Activated CD8-positive, alpha-beta memory T cell treated with anti-CD3 and anti-CD28 coated beads, Interleukin-2, amount 10 ng/mL, durations not matched to agents 7 days and 5 days (primary cell): ENCODE measurements around the gene CAMTA1. TPM values are rescaled to one million over a fixed set of nuclear protein-coding genes. Genes with fewer than 3 reads are reported as not detected.

Experiments used
- ATAC-seq: fragments of 150-1000 bp; cut with Tn5 transposase; one replicate; pipeline ENCODE4 v1.10.0; 2021; ENCODE audit warnings: moderate library complexity
- CTCF ChIA-PET: fragments of 350-600 bp; sonication (Branson Sonifier 250); formaldehyde crosslinking; loops from one replicate; lab custom pipeline; 2021; ENCODE audit warnings: antibody characterized with exemption; lab: Charles Lee
- DNase-seq: peaks from one replicate; pipeline ENCODE4 v3.0.0-alpha.2; 2020
- H3K27ac Mint-ChIP-seq: one replicate; pipeline ENCODE4 v1.8.0; 2021; ENCODE audit warnings: mild to moderate bottlenecking, mixed read lengths
- H3K27me3 Mint-ChIP-seq: one replicate; pipeline ENCODE4 v1.8.0; 2021; ENCODE audit warnings: mixed read lengths
- H3K36me3 Mint-ChIP-seq: one replicate; pipeline ENCODE4 v1.8.0; 2021; ENCODE audit warnings: mild to moderate bottlenecking, mixed read lengths
- H3K4me1 Mint-ChIP-seq: one replicate; pipeline ENCODE4 v1.8.0; 2021; ENCODE audit warnings: mixed read lengths
- H3K4me3 Mint-ChIP-seq: one replicate; pipeline ENCODE4 v1.8.0; 2021; ENCODE audit warnings: mild to moderate bottlenecking, moderate library complexity, mixed read lengths
- H3K9me3 Mint-ChIP-seq: one replicate; pipeline ENCODE4 v1.8.0; 2022; ENCODE audit warnings: low read depth, mixed read lengths
- total RNA-seq, 2 experiments: library from RNA; stranded (reverse); gene quantifications; one replicate each; pipeline ENCODE4 v1.2.3, GENCODE V29; 2021

CAMTA1 gene
- total RNA-seq, 2 experiments from 2014 or later: 42.8 to 43.2 TPM

GRCh38 chr1:7382971-7383370 is 597.7 kb downstream of the CAMTA1 start:
- CTCF ChIA-PET: no interaction called here
- H3K27me3 Mint-ChIP-seq: peaks cover 8% of the 10 kb centered on the region
- no peaks in the 10 kb centered on the region for H3K4me1 Mint-ChIP-seq
- H3K36me3 Mint-ChIP-seq: no peaks in the 10 kb centered on the region
- H3K4me3 Mint-ChIP-seq: no peak overlapping the region
- no peak overlapping the region for H3K27ac Mint-ChIP-seq
- peak; percentile 1 for DNase-seq
- H3K9me3 Mint-ChIP-seq: no peaks in the 10 kb centered on the region
- no peak for ATAC-seq

DNA sequence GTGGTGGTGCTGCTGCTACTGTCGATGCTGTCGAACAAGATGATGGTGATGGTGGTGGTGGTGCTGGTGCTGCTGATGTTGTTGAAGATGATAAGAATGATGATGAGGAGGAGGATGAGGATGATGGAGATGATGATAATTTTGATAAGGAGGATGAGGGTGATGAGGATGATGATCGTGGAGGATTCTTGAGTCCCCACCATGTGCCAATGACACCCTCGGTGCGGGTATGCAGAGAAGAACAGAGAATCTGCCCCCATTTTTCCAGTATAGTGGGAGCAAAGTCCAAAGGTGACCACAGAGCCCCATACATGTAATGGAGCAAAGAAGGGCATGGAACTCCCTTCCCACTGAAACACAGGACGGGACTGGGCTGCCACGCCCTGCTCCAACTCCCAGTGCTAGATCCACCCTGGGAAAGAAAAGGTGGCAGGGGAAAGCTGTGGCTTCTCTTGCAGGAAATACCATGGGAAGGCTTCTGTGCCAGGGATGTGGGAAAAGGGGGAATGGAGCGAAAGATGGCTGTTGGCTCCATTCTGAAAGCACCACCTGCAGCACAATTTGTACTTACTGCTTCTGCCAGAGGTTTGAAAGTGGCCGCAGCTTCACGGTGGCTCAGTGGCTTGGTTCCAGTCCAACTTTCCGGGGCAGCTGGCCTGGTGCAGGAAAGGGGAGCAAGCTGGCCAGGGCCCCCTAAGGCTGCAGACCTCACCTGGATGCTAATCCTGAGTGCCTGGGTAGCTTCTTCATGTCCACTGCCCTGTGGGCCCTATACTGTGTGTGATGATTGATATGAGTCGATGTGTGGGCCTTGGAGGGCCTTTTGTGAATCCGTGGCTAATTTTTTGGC is 598.6 kb downstream of the CAMTA1 start:
- DNase-seq (peak; percentile 23), ATAC-seq (no peak)
- no peak overlapping the region for H3K4me3 Mint-ChIP-seq
- H3K9me3 Mint-ChIP-seq: no peaks in the 10 kb centered on the region
- H3K36me3 Mint-ChIP-seq: no peaks in the 10 kb centered on the region
- H3K4me1 Mint-ChIP-seq: no peaks in the 10 kb centered on the region
- CTCF ChIA-PET: no interaction called here
- peaks cover 8% of the 10 kb centered on the region for H3K27me3 Mint-ChIP-seq
- H3K27ac Mint-ChIP-seq: no peak overlapping the region

- Mint-ChIP-seq H3K4me3 (no peak overlapping the region), H3K27me3 (peaks cover 2% of the 10 kb centered on the region), H3K36me3 (no peaks in the 10 kb centered on the region), H3K9me3 (no peaks in the 10 kb centered on the region), H3K27ac (no peak overlapping the region), H3K4me1 (no peaks in the 10 kb centered on the region)
- DNase-seq (peak; percentile 27), ATAC-seq (no peak)
- CTCF ChIA-PET: no interaction called here
Observed at GRCh38 chr1:7384679-7385078, 599.4 kb downstream of the CAMTA1 start.

DNA sequence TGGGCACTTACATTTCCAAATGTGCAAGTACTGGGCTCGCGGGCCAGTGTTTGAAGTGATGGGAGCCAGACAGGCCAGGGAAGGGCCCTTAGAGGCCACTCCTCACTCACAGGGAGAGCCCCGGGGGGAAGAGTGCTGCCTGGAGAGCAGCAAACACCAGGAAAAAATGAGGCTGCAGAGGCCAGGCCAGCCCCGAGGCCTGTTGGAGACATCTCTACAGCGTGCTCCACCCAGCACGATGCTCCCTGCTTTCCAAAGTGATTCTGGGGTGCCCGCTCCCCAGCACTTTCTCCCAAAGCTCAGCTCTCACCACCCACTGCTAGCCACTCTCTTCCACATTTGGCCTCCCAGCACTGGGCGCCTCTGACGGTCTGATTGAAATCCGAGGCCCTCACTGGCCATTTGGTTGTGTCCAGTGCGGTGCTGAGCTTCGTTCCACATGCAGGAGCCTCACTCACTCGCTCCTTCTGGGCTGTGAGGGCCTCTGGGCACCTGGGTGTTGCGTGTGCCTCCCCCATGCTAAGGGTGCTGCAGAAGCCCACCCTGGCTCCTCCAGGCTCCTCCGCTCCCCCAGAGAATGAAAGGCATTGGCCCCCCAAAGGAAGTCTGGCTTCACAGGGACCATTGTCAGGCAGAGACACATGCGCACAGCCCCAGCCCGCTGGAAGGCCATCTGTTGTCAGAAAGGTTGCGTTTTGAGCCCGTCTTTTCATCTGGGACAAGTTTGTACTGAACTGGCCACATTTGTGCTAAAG is 600.4 kb downstream of the CAMTA1 start:
- no peaks in the 10 kb centered on the region for H3K9me3 Mint-ChIP-seq
- CTCF ChIA-PET: no interaction called here

DNA sequence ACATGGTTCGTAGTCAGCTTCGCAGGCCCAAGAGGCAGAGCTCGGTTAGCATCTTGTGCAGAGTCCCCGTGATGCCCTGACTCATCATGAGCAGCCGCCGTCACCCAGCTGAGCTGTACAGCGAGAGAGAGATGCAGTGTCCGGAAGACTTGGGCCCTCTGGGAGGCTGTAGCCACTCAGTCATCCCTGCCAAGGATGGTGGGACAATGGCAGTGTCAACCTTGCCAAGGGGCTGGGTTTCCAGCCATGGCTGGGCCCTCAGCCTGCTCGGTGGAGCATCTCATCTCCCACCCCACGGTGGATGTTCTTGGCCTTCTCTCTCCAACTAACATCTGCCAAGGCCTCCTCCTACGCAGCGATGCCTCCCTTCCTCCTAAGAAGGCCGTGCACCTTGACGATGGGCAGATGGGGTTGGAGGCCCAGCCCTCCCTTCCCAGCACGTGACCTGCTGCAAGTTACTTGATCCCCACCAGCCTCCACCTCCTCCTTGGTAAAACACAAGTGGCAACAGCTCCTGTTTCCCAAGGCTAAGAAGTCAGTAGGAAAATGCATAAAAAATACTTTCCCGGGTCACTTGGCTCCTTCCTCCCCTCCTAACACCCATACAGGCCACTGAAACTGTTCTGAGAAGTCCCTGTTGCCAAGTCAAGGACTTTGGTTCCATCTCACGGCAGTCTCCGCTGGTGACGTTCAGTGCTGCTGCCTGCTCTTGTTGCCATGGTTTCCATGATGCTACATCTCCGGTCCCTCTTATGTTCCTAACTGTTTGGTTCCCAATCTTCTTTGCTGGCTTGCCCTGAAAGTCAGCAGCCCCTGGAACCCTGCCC is 601.2 kb downstream of the CAMTA1 start:
- no peak overlapping the region for H3K27ac Mint-ChIP-seq
- no peak for ATAC-seq
- no peaks in the 10 kb centered on the region for H3K4me1 Mint-ChIP-seq
- CTCF ChIA-PET: no interaction called here
- no peaks in the 10 kb centered on the region for H3K27me3 Mint-ChIP-seq
- DNase-seq: peak; percentile 32
- H3K4me3 Mint-ChIP-seq: no peak overlapping the region
- no peaks in the 10 kb centered on the region for H3K9me3 Mint-ChIP-seq
- no peaks in the 10 kb centered on the region for H3K36me3 Mint-ChIP-seq

More for the DNA sequence above, 600.4 kb downstream of the CAMTA1 start:
- H3K36me3 Mint-ChIP-seq: no peaks in the 10 kb centered on the region
- no peaks in the 10 kb centered on the region for H3K4me1 Mint-ChIP-seq
- no peak overlapping the region for H3K27ac Mint-ChIP-seq
- ATAC-seq (no peak), DNase-seq (peak; percentile 31)
- no peak overlapping the region for H3K4me3 Mint-ChIP-seq
- H3K27me3 Mint-ChIP-seq: no peaks in the 10 kb centered on the region

GRCh38 chr1:7387053-7387927 is 602.0 kb downstream of the CAMTA1 start:
- CTCF ChIA-PET: no interaction called here
- DNase-seq (peak; percentile 1), ATAC-seq (no peak)
- no peaks in the 10 kb centered on the region for H3K36me3 Mint-ChIP-seq
- no peak overlapping the region for H3K27ac Mint-ChIP-seq
- H3K4me1 Mint-ChIP-seq: no peaks in the 10 kb centered on the region
- H3K27me3 Mint-ChIP-seq: no peaks in the 10 kb centered on the region
- H3K4me3 Mint-ChIP-seq: no peak overlapping the region
- no peaks in the 10 kb centered on the region for H3K9me3 Mint-ChIP-seq

- no peak for ATAC-seq
- CTCF ChIA-PET: no interaction called here
Observed at GRCh38 chr1:7388141-7388487, 602.9 kb downstream of the CAMTA1 start.

DNA sequence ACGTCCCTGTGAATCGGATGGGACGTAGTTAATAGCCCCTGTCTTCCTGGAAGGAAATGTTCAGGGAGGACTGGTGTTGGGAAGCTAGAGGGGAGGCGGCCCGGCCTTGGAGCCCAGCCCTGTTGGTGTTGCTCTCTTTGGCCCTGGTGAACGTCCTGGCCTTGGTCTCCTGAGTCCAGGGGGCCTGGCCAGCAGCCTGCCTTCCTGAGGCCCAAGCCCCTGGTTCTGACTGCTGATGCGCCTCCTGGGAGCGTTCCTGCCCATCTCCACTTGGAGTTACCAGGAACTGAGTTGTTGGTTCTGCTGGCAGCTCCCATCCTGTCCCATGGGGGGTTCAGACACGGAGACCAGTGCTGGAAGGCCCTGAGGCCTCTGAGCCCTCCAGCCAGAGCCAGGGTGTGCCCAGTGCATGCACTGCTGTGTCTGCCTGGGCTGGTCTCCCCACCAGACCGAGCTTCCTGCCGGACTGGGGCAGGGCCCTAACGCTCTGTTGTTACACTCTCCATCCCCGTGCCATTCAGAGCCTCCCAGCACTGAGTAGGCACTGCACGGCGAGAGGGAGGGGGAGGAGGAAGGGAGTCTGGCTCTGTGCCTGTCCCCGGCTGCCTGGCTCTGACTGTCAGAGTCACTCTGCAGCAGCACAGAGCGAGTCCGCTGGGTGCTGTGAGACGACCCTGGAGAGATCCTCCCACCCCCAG is 603.4 kb downstream of the CAMTA1 start:
- Mint-ChIP-seq H3K4me3 (no peak overlapping the region), H3K36me3 (no peaks in the 10 kb centered on the region), H3K27me3 (no peaks in the 10 kb centered on the region), H3K9me3 (no peaks in the 10 kb centered on the region), H3K27ac (no peak overlapping the region), H3K4me1 (no peaks in the 10 kb centered on the region)
- DNase-seq (peak; percentile 22), ATAC-seq (no peak)
- CTCF ChIA-PET: no interaction called here

More at GRCh38 chr1:7388141-7388487, 602.9 kb downstream of the CAMTA1 start:
- Mint-ChIP-seq H3K9me3 (no peaks in the 10 kb centered on the region), H3K36me3 (no peaks in the 10 kb centered on the region), H3K4me1 (no peaks in the 10 kb centered on the region), H3K27me3 (no peaks in the 10 kb centered on the region), H3K27ac (no peak overlapping the region), H3K4me3 (no peak overlapping the region)
- no peak for DNase-seq

GRCh38 chr1:7389201-7389905 is 604.1 kb downstream of the CAMTA1 start:
- CTCF ChIA-PET: no interaction called here
- Mint-ChIP-seq H3K9me3 (no peaks in the 10 kb centered on the region), H3K36me3 (no peaks in the 10 kb centered on the region), H3K4me1 (no peaks in the 10 kb centered on the region), H3K27me3 (no peaks in the 10 kb centered on the region), H3K4me3 (no peak overlapping the region), H3K27ac (no peak overlapping the region)
- ATAC-seq: no peak
- DNase-seq: peak; percentile 23

GRCh38 chr1:7389906-7390603 is 604.8 kb downstream of the CAMTA1 start:
- Mint-ChIP-seq H3K4me1 (no peaks in the 10 kb centered on the region), H3K27me3 (no peaks in the 10 kb centered on the region), H3K27ac (no peak overlapping the region), H3K4me3 (no peak overlapping the region), H3K9me3 (no peaks in the 10 kb centered on the region), H3K36me3 (no peaks in the 10 kb centered on the region)
- CTCF ChIA-PET: no interaction called here
- ATAC-seq: no peak
- peak; percentile 35 for DNase-seq

- Mint-ChIP-seq H3K36me3 (no peaks in the 10 kb centered on the region), H3K9me3 (no peaks in the 10 kb centered on the region), H3K4me1 (no peaks in the 10 kb centered on the region), H3K27me3 (no peaks in the 10 kb centered on the region), H3K4me3 (no peak overlapping the region), H3K27ac (no peak overlapping the region)
- no peak for ATAC-seq
- DNase-seq: peak; percentile 35
- CTCF ChIA-PET: no interaction called here
Observed at GRCh38 chr1:7390604-7391000, 605.3 kb downstream of the CAMTA1 start.
